GM21526 (cell line): ENCODE measurements around the gene NEUROG1.

Experiments
- ATAC-seq: cut with Tn5 transposase; IDR thresholded peaks from one replicate; pipeline ENCODE4 v1.9.1; 2021; ENCODE audit warnings: moderate library complexity; ENCODE audit not compliant: unreplicated experiment, low FRiP score

The NEUROG1 gene

GRCh38 chr5:135565266-135565665 is 29.5 kb upstream of the NEUROG1 start:
- ATAC-seq, result no peak

- no peak for ATAC-seq
Measured at GRCh38 chr5:135564331-135564730, 28.6 kb upstream of the NEUROG1 start.

GRCh38 chr5:135561266-135561665 is 25.5 kb upstream of the NEUROG1 start:
- ATAC-seq, result no peak

- ATAC-seq, result peak; percentile 94
Measured at GRCh38 chr5:135560858-135561257, 25.1 kb upstream of the NEUROG1 start.

GRCh38 chr5:135559354-135559753 is 23.6 kb upstream of the NEUROG1 start:
- ATAC-seq, result no peak

- no peak for ATAC-seq
Measured at GRCh38 chr5:135557076-135557838, 21.5 kb upstream of the NEUROG1 start.

- no peak for ATAC-seq
Measured at GRCh38 chr5:135556620-135557019, 20.9 kb upstream of the NEUROG1 start.

GRCh38 chr5:135555530-135555929 is 19.8 kb upstream of the NEUROG1 start:
- no peak for ATAC-seq

- no peak for ATAC-seq
Measured at GRCh38 chr5:135553688-135554462, 18.1 kb upstream of the NEUROG1 start.

- ATAC-seq, result no peak
Measured at GRCh38 chr5:135551593-135552447, 16.1 kb upstream of the NEUROG1 start.

- no peak for ATAC-seq
Measured at GRCh38 chr5:135549413-135549812, 13.6 kb upstream of the NEUROG1 start.

GRCh38 chr5:135547590-135548254 is 12.0 kb upstream of the NEUROG1 start:
- ATAC-seq, result no peak

- no peak for ATAC-seq
Measured at GRCh38 chr5:135546912-135547311, 11.1 kb upstream of the NEUROG1 start.

GRCh38 chr5:135546101-135546500 is 10.3 kb upstream of the NEUROG1 start:
- no peak for ATAC-seq

- ATAC-seq, result no peak
Measured at GRCh38 chr5:135545099-135545498, 9.3 kb upstream of the NEUROG1 start.

GRCh38 chr5:135543485-135544304 is 7.9 kb upstream of the NEUROG1 start:
- no peak for ATAC-seq

- ATAC-seq, result no peak
Measured at GRCh38 chr5:135543001-135543484, 7.3 kb upstream of the NEUROG1 start.

- ATAC-seq, result no peak
Measured at GRCh38 chr5:135541807-135542502, 6.2 kb upstream of the NEUROG1 start.
